GM10266 (cell line): Measurements from ENCODE around the gene ASS1.

Experiments
- DNase-seq: peaks from one replicate; pipeline ENCODE4 v3.0.0; 2012; ENCODE audit errors: extremely low spot score
- TF ChIP-seq, protein P1 (sequence below): IDR thresholded peaks from 2 replicates; pipeline ENCODE4 v1.5.1; 2012; ENCODE audit warnings: mild to moderate bottlenecking, low read depth; ENCODE audit not compliant: control insufficient read depth, insufficient read depth; ENCODE audit errors: missing control alignments

The ASS1 gene

DNA sequence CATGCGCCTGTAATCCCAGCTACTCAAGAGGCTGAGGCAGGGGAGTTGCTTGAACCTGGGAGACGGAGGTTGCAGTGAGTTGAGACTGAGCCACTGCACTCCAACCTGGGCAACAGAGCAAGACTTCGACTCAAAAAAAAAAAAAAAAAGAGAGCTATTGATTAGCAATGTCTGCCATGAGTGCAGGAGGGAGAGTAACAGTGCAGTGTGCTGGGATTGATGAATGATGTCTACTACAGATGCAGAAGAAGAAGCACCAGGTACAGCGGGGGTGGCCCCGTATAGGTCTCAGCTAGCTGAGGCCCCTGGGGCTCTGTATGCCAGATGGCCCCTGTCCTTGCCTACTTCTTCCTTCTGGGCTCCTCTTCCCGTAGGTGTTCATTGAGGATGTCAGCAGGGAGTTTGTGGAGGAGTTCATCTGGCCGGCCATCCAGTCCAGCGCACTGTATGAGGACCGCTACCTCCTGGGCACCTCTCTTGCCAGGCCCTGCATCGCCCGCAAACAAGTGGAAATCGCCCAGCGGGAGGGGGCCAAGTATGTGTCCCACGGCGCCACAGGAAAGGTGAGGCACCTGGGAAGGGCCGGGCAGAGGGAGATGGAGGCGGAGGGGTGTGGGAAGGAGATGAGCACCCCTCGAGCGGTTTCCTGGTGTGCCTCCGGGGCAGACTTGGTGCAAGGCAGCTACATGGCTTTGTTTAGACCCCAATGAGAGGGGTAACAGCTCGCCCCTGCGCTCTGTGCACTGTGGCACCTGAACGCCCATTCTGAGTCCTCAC is 13.5 kb downstream of the ASS1 start:
- TF ChIP-seq, protein P1, sequence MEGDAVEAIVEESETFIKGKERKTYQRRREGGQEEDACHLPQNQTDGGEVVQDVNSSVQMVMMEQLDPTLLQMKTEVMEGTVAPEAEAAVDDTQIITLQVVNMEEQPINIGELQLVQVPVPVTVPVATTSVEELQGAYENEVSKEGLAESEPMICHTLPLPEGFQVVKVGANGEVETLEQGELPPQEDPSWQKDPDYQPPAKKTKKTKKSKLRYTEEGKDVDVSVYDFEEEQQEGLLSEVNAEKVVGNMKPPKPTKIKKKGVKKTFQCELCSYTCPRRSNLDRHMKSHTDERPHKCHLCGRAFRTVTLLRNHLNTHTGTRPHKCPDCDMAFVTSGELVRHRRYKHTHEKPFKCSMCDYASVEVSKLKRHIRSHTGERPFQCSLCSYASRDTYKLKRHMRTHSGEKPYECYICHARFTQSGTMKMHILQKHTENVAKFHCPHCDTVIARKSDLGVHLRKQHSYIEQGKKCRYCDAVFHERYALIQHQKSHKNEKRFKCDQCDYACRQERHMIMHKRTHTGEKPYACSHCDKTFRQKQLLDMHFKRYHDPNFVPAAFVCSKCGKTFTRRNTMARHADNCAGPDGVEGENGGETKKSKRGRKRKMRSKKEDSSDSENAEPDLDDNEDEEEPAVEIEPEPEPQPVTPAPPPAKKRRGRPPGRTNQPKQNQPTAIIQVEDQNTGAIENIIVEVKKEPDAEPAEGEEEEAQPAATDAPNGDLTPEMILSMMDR = no peak
- no peak for DNase-seq

DNA sequence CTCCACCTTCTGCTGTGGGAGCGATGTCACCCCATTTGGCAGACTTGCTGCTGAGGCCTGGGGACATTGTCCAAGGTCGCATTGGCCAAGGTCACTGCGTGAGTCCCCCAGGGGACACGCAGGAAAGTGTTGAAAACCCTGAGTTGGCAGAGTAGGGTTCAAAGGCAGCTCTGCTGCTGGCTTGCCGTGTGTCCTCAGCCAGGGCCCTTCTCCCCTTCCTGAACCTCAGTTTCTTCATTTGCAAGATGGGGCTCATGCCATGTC is 14.0 kb downstream of the ASS1 start:
- TF ChIP-seq, protein P1 = no peak
- DNase-seq = no peak

DNA sequence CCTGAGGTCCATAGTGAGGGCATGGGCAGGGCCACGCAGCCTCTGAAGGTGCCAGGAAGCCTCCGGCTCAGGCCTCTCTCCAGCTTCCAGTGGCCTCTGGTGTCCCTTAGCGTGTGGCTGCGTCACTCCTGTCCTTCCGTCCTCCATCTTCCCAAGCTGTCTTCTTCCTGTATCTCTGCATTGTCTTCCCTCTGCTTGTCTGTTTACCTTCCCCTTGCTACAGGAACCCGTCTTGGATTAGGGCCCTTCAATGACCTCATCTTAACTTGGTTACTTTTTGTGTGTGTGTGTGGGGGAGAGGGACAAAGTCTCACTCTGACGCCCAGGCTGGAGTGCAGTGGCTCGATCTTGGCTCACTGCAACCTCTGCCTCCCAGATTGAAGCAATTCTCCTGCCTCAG is 14.4 kb downstream of the ASS1 start:
- DNase-seq = no peak
- TF ChIP-seq, protein P1 = no peak

DNA sequence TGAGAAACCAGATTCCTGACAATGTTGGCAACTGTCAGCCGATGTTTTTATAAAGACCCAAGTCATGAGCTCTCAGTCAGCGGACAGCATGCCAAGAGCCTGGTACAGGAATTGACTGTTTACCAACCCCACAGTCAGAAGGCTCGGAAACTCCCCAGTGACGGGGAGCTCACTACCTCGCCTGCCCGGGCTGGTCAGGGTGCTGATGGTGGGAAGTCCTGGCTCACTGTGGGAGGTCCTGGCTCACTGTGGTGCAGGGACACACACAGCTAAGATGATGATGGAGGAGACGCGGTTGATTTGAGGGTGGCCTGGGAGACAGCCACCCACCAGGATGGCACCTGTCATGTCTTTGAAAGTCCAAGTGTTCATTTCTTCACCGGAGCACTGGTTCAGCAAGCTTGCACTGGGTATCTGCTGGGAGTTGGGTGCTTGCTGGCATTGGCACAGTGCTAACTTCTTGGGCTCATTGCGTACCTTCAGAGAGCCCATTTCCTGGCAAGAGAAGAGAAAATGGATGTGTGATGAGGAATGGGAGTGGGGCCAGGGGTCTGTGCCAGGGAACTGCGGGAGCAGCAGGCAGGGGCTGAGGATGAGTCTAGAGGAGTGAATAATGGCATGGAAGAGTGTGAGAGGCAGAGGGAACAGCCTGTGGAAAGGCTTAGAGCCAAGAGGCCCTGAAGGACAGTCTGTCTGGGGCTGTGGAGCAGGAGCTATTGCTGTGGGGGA is 15.3 kb downstream of the ASS1 start:
- DNase-seq = no peak
- TF ChIP-seq, protein P1 = no peak

DNA sequence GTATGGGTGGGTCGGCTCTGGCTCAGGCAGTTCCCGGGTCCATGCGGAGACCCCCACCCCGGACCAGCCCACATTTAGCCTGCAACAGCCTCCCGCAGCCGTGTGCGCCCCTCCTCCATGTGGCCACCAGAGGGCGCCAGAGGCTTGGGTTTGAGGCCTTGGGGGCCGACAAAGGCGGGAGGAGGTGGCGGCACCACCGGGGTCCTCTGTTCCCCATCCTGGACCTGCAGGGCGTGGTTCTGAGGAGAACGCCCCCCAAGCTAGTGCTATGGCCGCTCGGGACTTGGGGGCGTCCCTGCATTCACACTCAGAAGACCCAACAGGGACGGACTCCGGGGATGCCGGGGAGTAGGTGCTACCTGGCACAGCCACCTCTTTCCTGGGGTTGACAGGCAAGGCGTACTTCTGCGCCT is 16.5 kb downstream of the ASS1 start:
- DNase-seq = peak; percentile 77
- TF ChIP-seq, protein P1 = peak; percentile 95

DNA sequence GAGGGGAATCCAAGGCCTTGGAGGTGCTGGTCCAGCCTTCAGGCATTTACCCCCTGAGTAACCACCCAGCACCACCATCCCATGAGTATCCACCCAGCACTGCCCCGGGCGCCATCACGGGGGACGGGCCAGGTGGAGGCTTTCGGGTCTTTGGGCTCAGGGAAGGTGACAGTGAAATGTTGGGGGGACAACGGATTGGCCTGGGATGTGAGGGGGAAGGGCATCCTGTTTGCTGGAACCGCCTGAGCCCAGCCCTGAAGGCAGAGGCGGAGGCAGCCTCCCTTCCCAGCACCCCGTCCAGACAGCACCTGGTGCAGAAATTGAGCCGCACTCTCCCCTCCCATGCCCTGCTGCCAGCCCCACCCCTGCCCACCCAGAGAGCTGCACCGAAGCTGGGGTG is 17.0 kb downstream of the ASS1 start:
- TF ChIP-seq, protein P1 = no peak
- no peak for DNase-seq
